22Rv1 (cell line): Measurements from ENCODE around the gene CAPRIN1.

ENCODE experiments used
- CTCF ChIP-seq: fragments of 450-650 bp; IDR thresholded peaks from 2 replicates; pipeline ENCODE4 v1.5.1; 2017; ENCODE audit warnings: mild to moderate bottlenecking
- ZFX ChIP-seq: fragments of 450-650 bp; IDR thresholded peaks from 2 replicates; pipeline ENCODE4 v1.6.1; 2017; ENCODE audit warnings: antibody characterized with exemption, borderline replicate concordance

- TF ChIP-seq CTCF, result no peak
- no peak for TF ChIP-seq ZFX
Measured at GRCh38 chr11:34004236-34004635, 47.3 kb upstream of the CAPRIN1 start.
